ENCODE data around the gene TENM3. TPM values are rescaled to one million over a fixed set of nuclear protein-coding genes. Genes with fewer than 3 reads are reported as not detected.

The TENM3 gene
- total and polyA plus RNA-seq, 10 of the 15 experiments (the other 5 are each of a cell fraction or from before 2014, with no cell fraction given) = 0.01 to 1.7 (median 0.08) TPM; not detected in 2

- TF ChIP-seq E2F4 (IDR thresholded peaks at IDR 0.05; ENCODE audit: low read depth, low read length) = no peak
- TF ChIP-seq WRNIP1 (IDR thresholded peaks at IDR 0.05; ENCODE audit: borderline replicate concordance, low read depth, low read length) = no peak
- TF ChIP-seq SMAD5 (IDR thresholded peaks at IDR 0.05; ENCODE audit: low read depth) = no peak
- no peak for TF ChIP-seq SPI1 (IDR thresholded peaks at IDR 0.05; ENCODE audit: borderline replicate concordance, insufficient read depth, low read depth, low read length)
These were observed 22.7 kb downstream of the TENM3 start (continued) for GRCh38 chr4:182265881-182266280.

- SMC1A ChIA-PET (ENCODE audit: uncharacterized antibody, unreplicated experiment) = no interaction called here
- H3K27me3 ChIP-seq (replicated peaks in 1 of 2; ENCODE audit: control insufficient read depth in 2 of 2, insufficient read depth in 2 of 2, low read length in 1 of 2) = no peaks in the 10 kb centered on the region; a peak in 1 of 4 replicates
- H3K9me3 ChIP-seq (replicated peaks; ENCODE audit: control insufficient read depth, insufficient read depth, low read length) = no peaks in the 10 kb centered on the region
- CTCF ChIA-PET = interaction anchor here (0.7 to 1.1 kb wide), 2 partner anchors 8 to 106 kb away, joined by 3 to 4 read pairs; no protein-coding TSS in a partner anchor
- no peaks in the 10 kb centered on the region for H3K36me3 ChIP-seq (ENCODE audit: control insufficient read depth in 2 of 2, insufficient read depth in 2 of 2, low read length in 1 of 2)
- H3K79me2 ChIP-seq (ENCODE audit: control insufficient read depth, insufficient read depth, low read length) = no peaks in the 10 kb centered on the region
- no TSS peak for BruUV-seq (replicated peaks)
- H3K27ac ChIP-seq (ENCODE audit: control insufficient read depth, insufficient read depth) = no peak overlapping the region
- H3K4me2 ChIP-seq (ENCODE audit: control insufficient read depth, insufficient read depth) = no peak overlapping the region
- no peaks in the 10 kb centered on the region for H4K20me1 ChIP-seq (ENCODE audit: control insufficient read depth, insufficient read depth)
- FAIRE-seq = no peak
- no peak overlapping the region for H2AFZ ChIP-seq (ENCODE audit: control insufficient read depth, low read depth, low read length)
- in situ Hi-C loops (cut with MboI) = no loop called here
- RAD21 ChIA-PET (ENCODE audit: unreplicated experiment) = no interaction called here
- intact Hi-C loops (cut with micrococcal nuclease; ENCODE audit: unreplicated experiment) = no loop called here
- ATAC-seq = no peak
- no peak overlapping the region for H3K4me3 ChIP-seq
- no peaks in the 10 kb centered on the region for H3K4me1 ChIP-seq (ENCODE audit: control insufficient read depth, insufficient read depth, low read length)
- POLR2A ChIA-PET = no interaction called here
- no peak for DNase-seq (ENCODE audit: low read depth, low spot score)
- no peak overlapping the region for H3K9ac ChIP-seq (ENCODE audit: control insufficient read depth, insufficient read depth, low read length)
- TF ChIP-seq MTA3 (IDR thresholded peaks at IDR 0.05; ENCODE audit: borderline replicate concordance, low read length) (no peak), ZSCAN29 (IDR thresholded peaks at IDR 0.05) (no peak), STAT1 (conservative IDR thresholded peaks at IDR 0.05) (no peak), RAD51 (IDR thresholded peaks at IDR 0.05) (no peak), BCLAF1 (IDR thresholded peaks at IDR 0.05) (no peak), REST (IDR thresholded peaks at IDR 0.05; ENCODE audit: low read depth, low read length) (no peak), NR2F1 (conservative IDR thresholded peaks at IDR 0.05) (no peak), TAF1 (IDR thresholded peaks at IDR 0.05; ENCODE audit: borderline replicate concordance, low read depth, low read length) (no peak), KAT2A (conservative IDR thresholded peaks at IDR 0.05; ENCODE audit: control insufficient read depth, low read depth, low read length) (no peak), PKNOX1 (IDR thresholded peaks at IDR 0.05) (no peak)
These were observed 23.8 kb downstream of the TENM3 start for GRCh38 chr4:182267048-182267447.

Measured in GM12878 (cell line).